Muscle of leg (tissue), 11 donors: ENCODE data around the gene FRMD4A. TPM values are rescaled to one million over a fixed set of nuclear protein-coding genes. Genes with fewer than 3 reads are reported as not detected.

Source experiments
- DNase-seq: peaks from one replicate; pipeline ENCODE4 v3.0.0; 2013
- H3K27ac ChIP-seq: one replicate; pipeline ENCODE4 v1.5.1; 2013; ENCODE audit warnings: mild to moderate bottlenecking, low read length, control low read depth
- H3K27me3 ChIP-seq: one replicate; pipeline ENCODE4 v1.6.1; 2013; ENCODE audit warnings: low read length; ENCODE audit not compliant: control insufficient read depth, insufficient read depth
- H3K36me3 ChIP-seq: one replicate; pipeline ENCODE4 v1.6.1; 2013; ENCODE audit warnings: low read length; ENCODE audit not compliant: control insufficient read depth, insufficient read depth
- H3K4me1 ChIP-seq: one replicate; pipeline ENCODE4 v1.6.1; 2013; ENCODE audit warnings: low read length; ENCODE audit not compliant: control insufficient read depth, insufficient read depth
- H3K4me3 ChIP-seq: one replicate; pipeline ENCODE4 v1.5.1; 2013; ENCODE audit warnings: low read length, control low read depth
- H3K9me3 ChIP-seq: replicated peaks from 2 replicates; pipeline ENCODE4 v1.6.1; 2013; ENCODE audit warnings: low read depth, low read length; ENCODE audit not compliant: control insufficient read depth
- whole genome bisulfite sequencing: methylation state at CpG from one replicate; pipeline ENCODE4 v1.1.5; 2013; ENCODE audit warnings: missing lambda C conversion rate; ENCODE audit not compliant: insufficient coverage; 5-methylcytosine and 5-hydroxymethylcytosine counted together
- polyA plus RNA-seq, 8 donors: library from polyadenylated mRNA; unstranded; fragments of 120-200 nt; gene quantifications; one replicate each; pipeline versions ENCODE4 v1.2.1 to v1.2.3, GENCODE V29; 2013; ENCODE audit warnings: inconsistent platforms in 1 of 8, low replicate concordance in 1 of 8; ENCODE audit not compliant: insufficient read length in 8 of 8, insufficient read depth in 1 of 8
- total RNA-seq: library from RNA; stranded (reverse); fragments of 120-200 nt; gene quantifications from one replicate; pipeline ENCODE4 v1.2.4, GENCODE V29; 2013

Gene FRMD4A
- total and polyA plus RNA-seq, 9 donors: 29.1 to 53.1 (median 42.0) TPM

DNA sequence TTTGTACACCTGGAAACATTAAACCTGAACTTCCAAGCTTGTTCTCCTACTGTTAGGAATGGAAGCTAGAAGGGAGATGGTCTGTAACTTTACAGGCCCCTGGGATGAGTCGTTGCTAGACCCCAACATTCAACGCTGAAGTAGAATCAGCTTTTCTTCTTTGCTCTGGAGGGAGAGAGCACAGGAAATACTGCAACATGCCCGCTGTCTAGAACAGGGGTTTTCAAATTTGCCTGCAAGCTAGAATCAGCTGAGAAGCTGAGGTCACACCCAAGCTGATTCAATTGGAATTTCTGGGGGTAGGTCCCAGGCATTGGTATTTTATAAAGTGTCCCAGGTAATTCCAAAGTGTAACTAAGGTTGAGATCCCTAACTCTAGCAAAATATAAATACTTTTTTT lies 524.3 kb downstream of the FRMD4A start:
- WGBS: 46% methylated on average over 3 of the region's 3 CpGs
- Histone ChIP-seq H3K9me3 (no peaks in the 10 kb centered on the region), H3K36me3 (peaks cover 3% of the 10 kb centered on the region), H3K27ac (no peak overlapping the region), H3K4me1 (peaks cover 18% of the 10 kb centered on the region), H3K27me3 (no peaks in the 10 kb centered on the region), H3K4me3 (no peak overlapping the region)
- no peak for DNase-seq

DNA sequence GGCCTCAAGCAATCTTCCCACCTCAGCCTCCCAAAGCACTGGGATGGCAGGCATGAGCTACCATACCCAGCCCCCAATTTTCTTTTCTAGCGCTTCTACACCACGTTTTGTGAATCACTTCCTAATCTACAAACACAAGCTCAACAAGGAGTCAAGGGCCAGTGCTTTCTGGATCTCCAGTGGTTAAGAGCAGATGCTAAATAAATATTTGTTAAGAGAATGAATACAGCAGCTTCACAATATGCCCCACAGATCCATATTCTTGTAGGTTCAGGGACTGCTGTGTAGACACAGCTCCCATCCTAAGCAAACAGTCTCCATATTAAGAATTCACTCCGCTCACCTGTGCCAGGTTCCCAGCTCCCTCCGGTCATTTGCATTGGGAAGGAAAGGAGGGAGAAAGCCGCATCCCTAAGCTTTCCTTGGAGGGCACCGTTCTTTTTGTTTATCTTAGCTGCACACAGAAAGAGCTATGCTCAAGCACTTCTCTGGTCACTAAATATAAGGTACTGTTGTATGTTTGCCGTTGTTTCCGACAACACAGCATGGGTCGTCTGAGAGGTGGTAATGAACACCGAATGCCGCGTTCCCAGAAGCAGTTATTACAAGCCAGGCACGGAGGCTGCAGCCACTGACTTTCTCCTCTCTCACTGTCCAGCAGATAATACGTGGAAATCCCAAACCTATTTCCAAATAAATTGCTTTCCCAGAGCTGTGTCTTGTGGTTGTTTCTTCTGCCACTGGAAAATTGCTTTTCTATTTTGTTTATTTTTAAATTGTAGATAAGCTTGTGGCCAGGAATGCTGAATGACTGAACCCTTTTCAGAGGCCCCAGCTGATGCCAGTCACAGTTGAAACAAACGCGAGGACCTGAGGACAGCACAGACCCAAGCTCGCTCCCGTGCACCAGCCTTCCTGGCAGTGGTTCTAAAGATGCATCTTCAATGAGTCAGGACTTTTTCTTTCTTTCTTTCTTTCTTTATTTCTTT lies 526.9 kb downstream of the FRMD4A start:
- no peaks in the 10 kb centered on the region for H3K27me3 ChIP-seq
- H3K36me3 ChIP-seq: peaks cover 6% of the 10 kb centered on the region
- no peak for DNase-seq
- H3K9me3 ChIP-seq: no peaks in the 10 kb centered on the region
- 47% methylated on average over 9 of the region's 18 CpGs for WGBS
- no peak overlapping the region for H3K4me3 ChIP-seq
- H3K4me1 ChIP-seq: peaks cover 5% of the 10 kb centered on the region
- H3K27ac ChIP-seq: no peak overlapping the region

DNA sequence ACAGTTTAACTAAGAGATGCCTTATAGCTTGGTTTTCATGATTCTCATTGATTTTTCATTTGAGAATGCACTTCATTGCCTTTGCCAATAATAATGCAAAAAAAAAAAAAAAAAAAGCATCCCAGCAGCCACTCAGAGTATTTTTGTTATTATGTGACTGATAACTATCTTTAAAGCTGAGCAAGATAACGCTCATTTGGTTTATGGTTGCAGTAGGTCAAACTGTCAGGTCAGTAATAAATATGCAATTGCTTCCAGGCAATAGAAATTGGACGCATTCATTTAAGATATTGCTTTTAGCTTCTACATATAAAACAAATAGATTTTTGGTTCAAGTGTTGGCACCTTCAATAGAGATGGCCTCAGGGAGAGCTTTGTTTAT lies 528.8 kb downstream of the FRMD4A start:
- Histone ChIP-seq H3K27ac (no peak overlapping the region), H3K27me3 (no peaks in the 10 kb centered on the region), H3K36me3 (peaks cover 12% of the 10 kb centered on the region), H3K4me1 (no peaks in the 10 kb centered on the region), H3K9me3 (no peaks in the 10 kb centered on the region), H3K4me3 (no peak overlapping the region)
- WGBS: no CpG with 5 or more reads among the region's 2 CpGs
- no peak for DNase-seq

DNA sequence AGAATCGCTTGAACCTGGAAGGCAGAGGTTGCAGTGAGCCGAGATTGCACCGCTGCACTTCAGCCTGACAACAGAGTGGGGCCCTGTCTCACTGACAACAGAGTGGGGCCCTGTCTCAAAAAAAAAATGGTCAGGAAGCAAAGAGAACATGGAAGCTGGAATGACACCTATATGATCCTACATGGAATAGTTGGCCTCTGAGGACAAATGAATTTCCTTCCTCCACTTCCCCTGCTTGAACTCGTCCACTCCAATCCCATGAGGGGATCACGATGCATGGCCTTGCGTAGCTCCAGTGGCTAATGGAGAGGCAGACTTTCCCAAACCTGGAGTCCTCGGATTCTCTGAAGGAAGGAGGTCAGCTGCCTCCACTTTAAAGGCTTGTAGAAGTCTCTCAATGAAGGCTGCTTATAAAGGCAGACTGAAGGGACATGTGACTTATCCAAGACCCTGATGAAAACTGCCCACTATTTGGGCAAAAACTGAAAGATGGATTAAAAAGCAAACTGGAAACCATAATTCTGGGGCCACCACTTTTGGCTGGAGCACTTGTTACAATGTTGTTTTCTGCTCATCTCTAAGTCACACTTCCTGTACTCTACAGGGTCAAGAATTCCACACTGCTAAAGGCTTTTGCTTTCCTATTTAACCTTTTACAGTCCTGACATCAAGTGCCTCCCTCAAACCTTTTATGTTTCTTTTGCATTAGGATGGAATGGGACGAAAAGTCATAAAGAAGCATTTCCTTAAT lies 529.4 kb downstream of the FRMD4A start:
- Histone ChIP-seq H3K36me3 (peaks cover 12% of the 10 kb centered on the region), H3K27ac (no peak overlapping the region), H3K4me1 (no peaks in the 10 kb centered on the region), H3K27me3 (no peaks in the 10 kb centered on the region), H3K4me3 (no peak overlapping the region), H3K9me3 (no peaks in the 10 kb centered on the region)
- 76% methylated on average over 7 of the region's 8 CpGs for WGBS
- no peak for DNase-seq

- Histone ChIP-seq H3K9me3 (no peaks in the 10 kb centered on the region), H3K27ac (no peak overlapping the region), H3K4me1 (peaks cover 15% of the 10 kb centered on the region), H3K36me3 (peaks cover 26% of the 10 kb centered on the region), H3K27me3 (no peaks in the 10 kb centered on the region), H3K4me3 (no peak overlapping the region)
- no peak for DNase-seq
- WGBS: 78% methylated on average over 7 of the region's 9 CpGs
Measured at GRCh38 chr10:13797164-13797563, 533.6 kb downstream of the FRMD4A start.

- Histone ChIP-seq H3K9me3 (no peaks in the 10 kb centered on the region), H3K4me3 (no peak overlapping the region), H3K36me3 (peaks cover 35% of the 10 kb centered on the region), H3K27ac (no peak overlapping the region), H3K4me1 (peaks cover 27% of the 10 kb centered on the region), H3K27me3 (no peaks in the 10 kb centered on the region)
- no peak for DNase-seq
- WGBS: 55% methylated on average over 4 of the region's 9 CpGs
Measured at GRCh38 chr10:13795653-13796555, 534.8 kb downstream of the FRMD4A start.

DNA sequence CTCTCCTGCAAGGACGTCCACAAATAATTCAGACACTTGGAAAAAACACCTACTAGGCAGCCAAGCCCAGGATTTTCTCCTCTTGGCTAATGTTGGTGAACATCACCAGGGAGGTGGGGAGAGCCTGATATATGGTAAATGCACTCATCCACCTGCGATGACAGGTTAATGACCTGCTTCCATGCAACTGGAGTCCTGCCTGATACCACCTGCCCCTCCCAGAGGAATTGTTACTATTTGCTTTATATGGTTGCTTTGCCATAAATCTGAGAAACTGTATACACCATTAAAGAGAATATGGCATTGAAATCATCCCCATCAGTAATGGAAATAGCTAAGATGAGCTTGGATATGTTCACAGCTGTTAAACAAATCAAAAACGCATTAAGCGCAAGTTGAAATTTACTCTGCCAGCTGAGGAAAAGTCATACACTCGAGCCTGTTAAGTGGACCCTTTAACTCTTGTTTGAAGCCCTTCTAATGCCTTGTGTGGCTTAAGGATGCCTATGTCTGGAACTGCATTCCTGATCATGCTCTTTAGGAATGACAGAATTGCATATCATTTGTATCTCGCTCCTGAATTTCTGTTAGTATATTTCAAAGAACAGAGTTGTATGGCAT lies 535.6 kb downstream of the FRMD4A start:
- Histone ChIP-seq H3K4me3 (no peak overlapping the region), H3K27me3 (no peaks in the 10 kb centered on the region), H3K4me1 (peaks cover 35% of the 10 kb centered on the region), H3K27ac (no peak overlapping the region), H3K9me3 (no peaks in the 10 kb centered on the region), H3K36me3 (peaks cover 34% of the 10 kb centered on the region)
- 29% methylated on average over 3 of the region's 6 CpGs for WGBS
- DNase-seq: peak; percentile 66

DNA sequence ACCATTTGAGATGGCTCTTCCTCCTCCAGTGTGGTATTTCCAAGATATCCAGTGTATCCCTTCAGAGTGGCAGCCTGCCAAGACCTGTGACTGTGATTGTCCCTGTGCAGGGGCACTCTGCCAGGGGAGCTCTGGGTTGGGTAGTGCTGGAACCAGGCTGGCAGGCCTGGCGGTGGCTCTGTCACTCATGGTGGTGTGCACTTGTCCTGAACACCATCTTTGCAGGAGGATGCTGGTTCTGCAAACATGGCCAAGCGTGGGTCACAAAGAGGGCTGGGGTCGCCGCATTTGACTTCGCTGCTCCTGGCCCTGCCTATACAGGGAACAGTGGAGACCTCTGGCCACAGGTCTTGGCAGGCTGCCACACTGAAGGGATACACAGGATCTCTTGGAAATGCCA lies 538.7 kb downstream of the FRMD4A start:
- 85% methylated on average over 5 of the region's 5 CpGs for WGBS
- Histone ChIP-seq H3K9me3 (no peaks in the 10 kb centered on the region), H3K27ac (no peak overlapping the region), H3K36me3 (peaks cover 28% of the 10 kb centered on the region), H3K4me1 (peaks cover 63% of the 10 kb centered on the region), H3K4me3 (no peak overlapping the region), H3K27me3 (no peaks in the 10 kb centered on the region)
- DNase-seq: peak; percentile 60

- Histone ChIP-seq H3K4me1 (peaks cover 63% of the 10 kb centered on the region), H3K4me3 (no peak overlapping the region), H3K27me3 (no peaks in the 10 kb centered on the region), H3K9me3 (no peaks in the 10 kb centered on the region), H3K36me3 (peaks cover 28% of the 10 kb centered on the region), H3K27ac (no peak overlapping the region)
- no peak for DNase-seq
- whole genome bisulfite sequencing: 64% methylated on average over 4 of the region's 4 CpGs
Measured at GRCh38 chr10:13791483-13791882, 539.2 kb downstream of the FRMD4A start.
